Measurements from ENCODE around the gene SPPL2C.

- TF ChIP-seq CTCF (IDR thresholded peaks at IDR 0.05) (no peak), POLR2A (IDR thresholded peaks at IDR 0.05) (no peak)
Measured at GRCh38 chr17:45889579-45889978, 44.9 kb downstream of the SPPL2C start.
